Stimulated activated CD4-positive, alpha-beta T cell treated with anti-CD3 and anti-CD28 coated beads, Interleukin-4, amount 100 ng/mL, for 48 hours (primary cell): Measurements from ENCODE around the gene KRTAP12-2.
"Not testable (repeated sequence)": the region's sequence is repeated elsewhere in the genome, so short reads cannot be mapped to it uniquely, and the experiment has no call there.

Experiments
- DNase-seq, 2 donors: peaks; one replicate each; pipeline ENCODE4 v3.0.0-alpha.2; 2020; ENCODE audit warnings: low read depth in 2 of 2

KRTAP12-2 gene

GRCh38 chr21:44627181-44627822 lies 39.4 kb downstream of the KRTAP12-2 start:
- not testable (repeated sequence) for DNase-seq

GRCh38 chr21:44626673-44627143 lies 40.0 kb downstream of the KRTAP12-2 start, which contains the start of gene KRTAP10-9:
TSS of gene KRTAP10-9 (plus strand) at chr21:44627093. CDS start at chr21:44627172, 79 bp downstream.
- no peak for DNase-seq

DNA sequence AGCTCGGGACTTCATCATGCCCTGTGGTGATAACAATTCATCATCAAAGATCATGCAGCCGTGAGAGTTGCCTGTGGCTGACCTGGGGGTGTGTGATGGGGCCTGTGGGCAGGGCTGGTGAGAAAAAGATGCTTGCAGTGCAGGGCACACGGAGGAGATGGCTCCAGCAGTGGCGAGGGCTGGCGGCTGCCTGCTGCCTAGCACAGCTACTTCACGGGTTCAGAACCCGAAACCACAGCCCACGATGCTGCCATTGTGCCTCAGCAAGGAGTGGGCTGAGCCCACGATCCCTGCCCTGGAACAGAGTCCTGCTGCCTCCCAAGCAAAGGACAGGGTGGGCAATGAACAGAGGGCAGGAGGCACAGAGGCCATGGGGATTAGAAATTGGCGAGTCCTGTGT lies 40.5 kb downstream of the KRTAP12-2 start:
- DNase-seq: no peak

DNA sequence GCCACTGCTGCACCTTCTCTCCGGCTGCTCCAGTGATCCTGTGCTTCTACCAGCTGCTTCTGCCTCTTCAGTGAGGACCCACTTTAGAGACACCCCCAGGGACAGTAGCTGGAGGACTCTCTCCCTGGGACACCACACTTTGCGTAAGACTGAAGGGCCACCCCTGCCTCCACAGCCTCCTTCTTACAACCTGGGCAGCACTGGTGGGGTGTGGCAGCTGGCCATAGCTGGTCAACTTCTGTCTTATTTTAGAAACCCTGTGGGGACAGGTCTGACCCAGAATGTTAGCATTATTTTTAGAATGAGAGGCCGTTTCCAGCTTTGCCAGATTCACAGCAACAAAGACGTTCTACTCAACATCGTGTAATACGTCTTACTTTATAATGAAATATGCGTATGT lies 41.0 kb downstream of the KRTAP12-2 start:
- no peak for DNase-seq

DNA sequence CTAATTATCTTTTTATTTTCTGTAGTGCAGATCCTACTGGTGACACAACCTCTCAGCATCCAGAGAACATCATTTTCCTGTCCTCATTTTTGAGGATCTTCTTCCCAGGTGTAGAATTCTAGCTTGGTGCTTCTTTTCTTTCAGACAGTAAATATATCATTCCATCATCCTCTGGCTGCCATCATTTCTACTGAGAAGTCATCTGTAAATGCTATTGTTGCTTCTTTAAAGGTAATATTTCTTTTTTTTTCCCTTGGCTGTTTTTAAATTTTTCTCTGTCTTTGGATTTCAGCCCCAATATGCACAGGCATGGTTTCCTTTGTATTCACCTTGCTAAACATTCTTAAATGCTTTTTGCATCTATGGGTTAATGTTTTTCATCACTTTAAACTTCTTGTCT lies 43.2 kb downstream of the KRTAP12-2 start:
- DNase-seq: no peak

GRCh38 chr21:44619886-44620285 lies 46.8 kb downstream of the KRTAP12-2 start:
- no peak for DNase-seq

DNA sequence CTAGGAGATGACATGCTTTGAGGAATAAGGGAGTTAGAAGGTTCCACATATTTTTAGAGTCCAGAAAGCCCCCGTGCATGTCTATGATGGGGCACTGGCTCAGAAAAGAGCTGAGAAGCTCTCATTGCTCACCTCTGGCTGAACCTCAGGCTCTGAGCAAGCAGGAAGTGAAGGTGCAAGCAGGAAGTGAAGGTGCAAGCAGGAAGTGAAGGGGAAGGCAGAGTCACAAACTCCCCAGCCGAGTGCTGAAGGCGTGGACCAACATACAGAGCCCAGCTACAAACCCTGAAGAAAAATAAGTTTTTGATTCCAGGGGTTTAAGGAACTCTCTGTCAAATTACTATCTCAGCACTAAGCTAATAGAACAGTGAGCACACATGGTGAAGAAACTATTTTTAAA lies 47.8 kb downstream of the KRTAP12-2 start:
- DNase-seq: peak; percentile 22 to 30

DNA sequence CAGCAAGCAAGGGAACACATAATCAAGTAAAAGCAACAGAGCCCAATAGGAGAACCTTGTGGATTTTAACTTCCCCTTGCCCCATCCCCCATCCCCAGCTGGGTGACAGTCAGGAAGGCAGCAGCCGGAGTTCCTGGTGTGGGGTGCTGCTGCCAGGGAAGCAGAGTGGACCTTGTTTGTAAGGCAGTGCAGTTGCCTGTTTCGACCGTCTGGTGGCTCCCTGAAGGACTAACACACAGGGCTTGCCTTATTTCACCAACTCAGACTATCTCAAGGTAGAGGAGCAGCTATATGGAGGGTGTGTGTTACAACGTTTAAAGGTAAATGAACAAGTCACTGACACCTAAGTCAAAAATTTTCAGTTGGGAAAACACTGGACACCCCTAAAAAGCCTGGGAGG lies 48.2 kb downstream of the KRTAP12-2 start:
- no peak for DNase-seq

DNA sequence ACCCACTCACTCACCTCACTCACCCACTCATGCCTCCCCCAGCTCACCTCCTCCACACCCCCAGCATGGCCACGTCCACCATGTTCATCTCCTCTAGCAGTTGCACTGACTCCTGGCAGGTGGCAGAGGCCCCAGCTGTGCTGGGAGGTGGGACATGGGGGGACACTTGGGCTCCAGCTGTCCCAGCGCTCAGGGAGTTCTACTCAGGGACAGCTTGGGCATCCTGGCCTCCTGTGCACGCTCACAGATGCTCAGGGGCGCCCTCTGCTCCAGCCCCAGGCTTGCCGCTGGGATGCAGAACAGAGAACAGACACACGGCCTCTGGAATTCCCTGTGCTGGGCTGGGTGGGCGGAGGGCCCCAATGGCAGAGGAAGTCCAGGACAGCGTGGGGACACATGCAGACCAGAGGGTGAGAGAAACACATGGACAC lies 49.6 kb downstream of the KRTAP12-2 start:
- DNase-seq: no peak

- no peak for DNase-seq
Measured at GRCh38 chr21:44616591-44616926, 50.2 kb downstream of the KRTAP12-2 start.
